HUES6 (cell line): ENCODE measurements around the gene NPEPL1.

Experiments used
- H3K27ac ChIP-seq: 2 replicates; pipeline ENCODE4 v1.7.0; 2013; ENCODE audit warnings: low read depth, mild to moderate bottlenecking, low read length, inconsistent platforms
- H3K27me3 ChIP-seq: 2 replicates; pipeline ENCODE4 v1.6.1; 2013; ENCODE audit warnings: low read length; ENCODE audit not compliant: control insufficient read depth, insufficient read depth
- H3K36me3 ChIP-seq: 2 replicates; pipeline ENCODE4 v1.6.1; 2013; ENCODE audit warnings: low read length; ENCODE audit not compliant: control insufficient read depth, insufficient read depth
- H3K4me1 ChIP-seq: 2 replicates; pipeline ENCODE4 v1.6.1; 2013; ENCODE audit warnings: low read length; ENCODE audit not compliant: control insufficient read depth, insufficient read depth
- H3K4me3 ChIP-seq: 2 replicates; pipeline ENCODE4 v1.5.1; 2013; ENCODE audit warnings: low read depth, low read length
- H3K9ac ChIP-seq: one replicate; pipeline ENCODE4 v1.6.1; 2013; ENCODE audit warnings: mild to moderate bottlenecking, low read length
- H3K9me3 ChIP-seq: 2 replicates; pipeline ENCODE4 v1.6.1; 2013; ENCODE audit warnings: low read depth, low read length; ENCODE audit not compliant: control insufficient read depth, insufficient read depth

Gene NPEPL1

GRCh38 chr20:58658760-58659159, 33.8 kb upstream of the NPEPL1 start:
- no peaks in the 10 kb centered on the region for H3K9me3 ChIP-seq
- H3K9ac ChIP-seq, result no peak overlapping the region
- no peak overlapping the region for H3K27ac ChIP-seq
- peaks cover 22% of the 10 kb centered on the region for H3K36me3 ChIP-seq
- H3K4me3 ChIP-seq, result no peak overlapping the region
- H3K4me1 ChIP-seq, result peaks cover 81% of the 10 kb centered on the region
- no peaks in the 10 kb centered on the region for H3K27me3 ChIP-seq

DNA sequence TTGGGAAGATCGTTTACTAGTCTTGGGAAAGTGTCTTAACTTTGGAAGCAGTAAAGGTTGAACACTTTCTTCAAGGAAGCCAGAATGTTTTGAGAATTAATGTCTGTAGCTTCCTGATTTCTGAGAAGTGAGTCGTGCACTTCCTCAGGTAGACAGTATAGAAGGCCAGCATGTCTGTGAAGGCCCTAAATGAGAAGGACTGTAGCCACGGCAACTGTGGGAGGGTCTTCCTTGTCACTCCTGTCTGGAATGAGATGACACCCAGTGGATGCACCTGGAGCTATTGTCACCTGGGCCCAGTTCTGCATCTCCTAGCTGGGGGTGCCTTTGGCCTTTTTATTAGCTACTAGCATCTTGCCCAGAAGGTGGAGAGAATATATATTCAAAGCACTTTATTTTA, 32.8 kb upstream of the NPEPL1 start:
- no peak overlapping the region for H3K27ac ChIP-seq
- no peaks in the 10 kb centered on the region for H3K9me3 ChIP-seq
- peaks cover 25% of the 10 kb centered on the region for H3K36me3 ChIP-seq
- H3K4me3 ChIP-seq, result no peak overlapping the region
- H3K27me3 ChIP-seq, result no peaks in the 10 kb centered on the region
- no peak overlapping the region for H3K9ac ChIP-seq
- H3K4me1 ChIP-seq, result peaks cover 74% of the 10 kb centered on the region

GRCh38 chr20:58660855-58661597, 31.6 kb upstream of the NPEPL1 start:
- Histone ChIP-seq H3K9me3 (no peaks in the 10 kb centered on the region), H3K27me3 (no peaks in the 10 kb centered on the region), H3K36me3 (peaks cover 25% of the 10 kb centered on the region), H3K9ac (no peak overlapping the region), H3K27ac (no peak overlapping the region), H3K4me1 (peaks cover 72% of the 10 kb centered on the region), H3K4me3 (no peak overlapping the region)

- Histone ChIP-seq H3K4me3 (no peak overlapping the region), H3K9me3 (no peaks in the 10 kb centered on the region), H3K27me3 (no peaks in the 10 kb centered on the region), H3K4me1 (peaks cover 67% of the 10 kb centered on the region), H3K27ac (no peak overlapping the region), H3K36me3 (peaks cover 25% of the 10 kb centered on the region), H3K9ac (no peak overlapping the region)
These were observed 30.8 kb upstream of the NPEPL1 start for GRCh38 chr20:58661598-58662473.

DNA sequence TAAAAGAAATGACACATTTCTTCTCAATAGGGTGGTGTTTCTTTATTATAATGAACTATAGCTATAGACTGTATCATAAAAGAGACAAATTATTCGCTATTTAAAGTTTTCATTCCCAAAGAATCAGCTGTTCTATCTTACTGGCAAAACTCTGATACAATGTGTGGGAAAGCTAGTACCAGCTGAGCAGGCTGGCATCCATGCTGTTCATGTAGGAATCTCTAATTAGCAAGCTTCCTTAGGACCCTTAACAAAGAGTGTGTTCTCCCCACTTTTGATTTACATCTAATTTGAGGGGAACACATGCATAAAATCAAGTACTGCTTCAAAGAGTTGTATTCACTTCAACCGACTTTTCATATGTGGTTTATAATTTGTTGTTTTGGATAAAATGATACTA, 28.3 kb upstream of the NPEPL1 start:
- no peaks in the 10 kb centered on the region for H3K27me3 ChIP-seq
- H3K4me3 ChIP-seq, result no peak overlapping the region
- H3K27ac ChIP-seq, result no peak overlapping the region
- no peaks in the 10 kb centered on the region for H3K9me3 ChIP-seq
- peaks cover 64% of the 10 kb centered on the region for H3K4me1 ChIP-seq
- H3K9ac ChIP-seq, result no peak overlapping the region
- peaks cover 35% of the 10 kb centered on the region for H3K36me3 ChIP-seq

GRCh38 chr20:58664883-58665282, 27.7 kb upstream of the NPEPL1 start:
- Histone ChIP-seq H3K36me3 (peaks cover 35% of the 10 kb centered on the region), H3K4me1 (peaks cover 60% of the 10 kb centered on the region), H3K4me3 (no peak overlapping the region), H3K27ac (no peak overlapping the region), H3K9me3 (no peaks in the 10 kb centered on the region), H3K9ac (no peak overlapping the region), H3K27me3 (no peaks in the 10 kb centered on the region)

DNA sequence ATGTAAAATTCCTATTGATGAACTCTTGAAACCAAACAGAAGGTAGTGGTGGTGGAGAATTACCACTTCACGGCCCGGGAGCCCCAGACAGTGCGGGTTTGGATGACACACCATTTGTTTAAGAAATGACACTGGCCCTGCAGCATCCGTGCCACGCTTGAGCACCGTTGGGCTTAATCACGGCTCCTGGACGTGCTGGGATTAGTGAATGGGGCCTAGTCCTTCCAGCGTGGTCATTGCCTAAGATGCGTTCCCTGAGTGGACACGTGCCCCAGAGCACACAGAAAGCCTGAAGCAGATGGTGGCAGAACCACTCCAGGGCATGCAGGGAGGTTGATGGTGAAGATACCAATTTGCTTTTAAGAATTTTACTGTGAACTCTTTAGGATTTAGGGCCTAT, 27.0 kb upstream of the NPEPL1 start:
- H3K4me1 ChIP-seq, result peaks cover 62% of the 10 kb centered on the region
- no peak overlapping the region for H3K9ac ChIP-seq
- H3K9me3 ChIP-seq, result no peaks in the 10 kb centered on the region
- H3K36me3 ChIP-seq, result peaks cover 40% of the 10 kb centered on the region
- H3K4me3 ChIP-seq, result no peak overlapping the region
- no peaks in the 10 kb centered on the region for H3K27me3 ChIP-seq
- H3K27ac ChIP-seq, result no peak overlapping the region

GRCh38 chr20:58666702-58667101, 25.9 kb upstream of the NPEPL1 start:
- Histone ChIP-seq H3K9ac (no peak overlapping the region), H3K36me3 (peaks cover 36% of the 10 kb centered on the region), H3K27ac (0 out of 2 replicates have a peak overlapping the region, but pooled peaks have one; percentile 20), H3K4me1 (peaks cover 57% of the 10 kb centered on the region), H3K4me3 (no peak overlapping the region), H3K27me3 (no peaks in the 10 kb centered on the region), H3K9me3 (no peaks in the 10 kb centered on the region)

- Histone ChIP-seq H3K4me1 (peaks cover 52% of the 10 kb centered on the region), H3K9ac (no peak overlapping the region), H3K4me3 (no peak overlapping the region), H3K36me3 (peaks cover 37% of the 10 kb centered on the region), H3K27ac (peak overlapping the region; percentile 69), H3K27me3 (no peaks in the 10 kb centered on the region), H3K9me3 (no peaks in the 10 kb centered on the region)
These were observed 24.6 kb upstream of the NPEPL1 start for GRCh38 chr20:58667975-58668374.

DNA sequence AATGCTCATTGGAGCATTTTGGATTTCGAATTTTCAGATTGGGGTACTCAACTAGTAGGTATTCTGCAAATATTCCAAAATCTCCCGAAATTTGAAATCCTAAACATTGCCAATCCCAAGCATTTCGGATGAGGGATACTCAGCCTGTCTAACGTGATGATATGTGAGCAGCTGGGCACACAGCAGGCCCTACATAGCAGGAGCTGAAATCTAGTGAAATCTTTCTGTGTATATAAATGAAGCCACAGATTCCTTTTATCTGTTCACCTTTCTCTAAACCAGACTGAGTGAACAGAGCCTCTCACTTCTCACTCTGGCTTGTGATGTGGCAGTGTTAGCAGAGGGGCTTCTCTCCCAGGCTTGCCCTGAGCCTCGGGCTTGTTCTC, 23.7 kb upstream of the NPEPL1 start:
- Histone ChIP-seq H3K4me1 (peaks cover 52% of the 10 kb centered on the region), H3K27me3 (no peaks in the 10 kb centered on the region), H3K27ac (peak overlapping the region; percentile 95), H3K9me3 (no peaks in the 10 kb centered on the region), H3K36me3 (peaks cover 42% of the 10 kb centered on the region), H3K9ac (peak overlapping the region; percentile 82), H3K4me3 (peak overlapping the region; percentile 17; the same call in 1 of the 2 replicates)
